GM12801 (cell line): ENCODE results near the gene TP63.

ENCODE experiments used
- TF ChIP-seq, protein P1 (sequence below): IDR thresholded peaks from one replicate; pipeline ENCODE4 v1.5.1; 2011; ENCODE audit warnings: control low read depth; ENCODE audit not compliant: insufficient read length; ENCODE audit errors: extremely low read depth

Gene TP63

DNA sequence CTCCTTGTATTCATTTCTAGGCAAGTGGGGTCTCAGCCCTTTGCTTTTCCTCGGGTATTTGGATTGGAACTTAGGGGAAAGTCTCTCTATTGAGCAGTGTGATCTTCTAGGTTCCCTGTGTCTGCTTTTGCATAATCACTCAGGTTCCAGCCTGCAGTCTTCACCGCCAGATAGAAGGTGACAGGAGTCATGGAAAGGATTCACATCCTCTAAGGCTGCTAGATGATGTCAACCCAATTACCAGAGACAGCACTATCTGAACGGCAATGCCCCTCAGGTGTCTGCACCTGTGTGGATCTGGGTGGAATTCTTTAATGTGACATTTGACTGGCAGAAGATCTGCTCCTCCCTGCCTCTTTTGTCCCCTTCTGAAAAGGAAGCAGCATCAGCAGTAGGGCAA lies 311.8 kb downstream of the TP63 start:
- TF ChIP-seq, protein P1, sequence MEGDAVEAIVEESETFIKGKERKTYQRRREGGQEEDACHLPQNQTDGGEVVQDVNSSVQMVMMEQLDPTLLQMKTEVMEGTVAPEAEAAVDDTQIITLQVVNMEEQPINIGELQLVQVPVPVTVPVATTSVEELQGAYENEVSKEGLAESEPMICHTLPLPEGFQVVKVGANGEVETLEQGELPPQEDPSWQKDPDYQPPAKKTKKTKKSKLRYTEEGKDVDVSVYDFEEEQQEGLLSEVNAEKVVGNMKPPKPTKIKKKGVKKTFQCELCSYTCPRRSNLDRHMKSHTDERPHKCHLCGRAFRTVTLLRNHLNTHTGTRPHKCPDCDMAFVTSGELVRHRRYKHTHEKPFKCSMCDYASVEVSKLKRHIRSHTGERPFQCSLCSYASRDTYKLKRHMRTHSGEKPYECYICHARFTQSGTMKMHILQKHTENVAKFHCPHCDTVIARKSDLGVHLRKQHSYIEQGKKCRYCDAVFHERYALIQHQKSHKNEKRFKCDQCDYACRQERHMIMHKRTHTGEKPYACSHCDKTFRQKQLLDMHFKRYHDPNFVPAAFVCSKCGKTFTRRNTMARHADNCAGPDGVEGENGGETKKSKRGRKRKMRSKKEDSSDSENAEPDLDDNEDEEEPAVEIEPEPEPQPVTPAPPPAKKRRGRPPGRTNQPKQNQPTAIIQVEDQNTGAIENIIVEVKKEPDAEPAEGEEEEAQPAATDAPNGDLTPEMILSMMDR, result no peak

DNA sequence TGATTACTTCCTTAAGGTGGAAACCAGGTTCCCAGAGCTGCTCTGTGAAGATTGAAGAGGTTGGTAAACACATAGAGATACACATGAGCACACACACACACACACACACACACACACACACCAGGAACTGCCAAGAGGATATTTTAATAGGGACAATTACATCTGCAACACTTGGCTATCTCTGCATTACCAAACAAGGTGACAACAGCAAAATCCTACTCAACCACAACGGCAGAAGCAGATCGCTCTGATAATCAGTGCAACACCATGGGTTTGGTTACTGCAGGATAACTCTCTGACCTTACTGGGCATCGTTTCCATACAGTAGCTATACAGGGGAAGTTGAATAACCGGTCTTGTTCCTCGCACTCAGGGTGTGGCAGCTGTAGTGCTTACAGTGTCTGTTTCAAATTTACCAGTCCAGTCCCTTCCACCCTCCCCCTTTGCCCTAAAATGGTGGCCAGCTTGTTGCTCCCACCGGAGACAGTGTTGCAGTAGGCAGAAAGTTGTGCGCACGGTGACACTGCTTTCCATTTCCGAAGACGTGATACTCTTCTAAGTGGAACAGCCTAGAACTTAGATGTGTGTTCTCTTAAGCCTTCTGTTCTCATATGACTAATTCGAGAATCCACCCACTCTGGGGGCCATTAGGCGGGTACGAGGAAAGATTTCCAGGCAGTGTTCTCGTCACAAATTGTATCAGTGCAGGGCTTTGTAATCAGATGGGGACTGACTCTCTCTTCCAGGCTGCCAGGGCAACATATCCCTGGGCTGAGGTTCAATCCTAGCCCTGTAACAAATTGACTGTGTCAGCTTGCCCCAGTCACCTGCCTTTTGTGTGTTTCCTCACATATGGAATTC lies 313.3 kb downstream of the TP63 start:
- TF ChIP-seq, protein P1, result no peak

DNA sequence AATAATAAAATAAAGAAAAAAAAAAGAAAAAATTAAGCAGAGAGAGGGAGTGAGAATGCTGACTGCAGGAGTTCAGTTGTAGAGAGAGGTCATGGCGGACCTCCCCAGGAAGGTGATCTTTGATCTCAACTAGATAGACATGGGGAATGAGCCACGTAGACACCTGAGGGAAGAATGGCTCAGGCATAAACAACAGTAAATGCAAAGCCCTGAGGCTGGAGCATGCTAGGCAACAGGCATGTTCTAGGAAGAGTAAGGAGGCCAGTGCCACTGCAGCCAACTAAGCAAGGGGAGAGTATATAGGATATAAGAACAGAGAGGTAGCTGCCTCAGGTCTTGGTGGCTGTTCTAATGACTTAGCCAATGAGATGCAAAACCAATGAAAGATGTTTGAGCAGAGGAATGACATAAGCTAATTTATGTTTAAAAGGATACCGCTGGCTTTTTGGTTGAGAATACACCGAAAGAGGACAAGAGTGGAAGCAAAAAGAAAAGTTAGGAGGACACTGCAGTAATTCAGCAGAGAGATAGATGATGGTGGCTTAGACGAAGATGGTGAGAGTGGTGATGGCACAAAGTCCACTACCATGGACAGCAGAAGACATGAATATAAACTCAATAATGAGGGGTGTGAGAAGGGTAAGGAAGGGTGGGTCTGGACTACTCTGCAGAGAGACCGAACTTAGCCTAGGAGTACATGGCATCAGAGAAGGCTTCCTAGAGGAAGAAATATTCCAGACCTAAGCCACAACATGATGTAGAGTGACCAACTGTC lies 314.9 kb downstream of the TP63 start:
- TF ChIP-seq, protein P1, result no peak
